Inflammatory macrophage (primary cell): Measurements from ENCODE around the gene GAGE13.
"Not testable (repeated sequence)": the region's sequence is repeated elsewhere in the genome, so short reads cannot be mapped to it uniquely, and the experiment has no call there.

Source experiments
- DNase-seq, 2 donors: peaks; one replicate each; pipeline ENCODE4 v3.0.0-alpha.2; 2020 to 2022

GAGE13 gene

DNA sequence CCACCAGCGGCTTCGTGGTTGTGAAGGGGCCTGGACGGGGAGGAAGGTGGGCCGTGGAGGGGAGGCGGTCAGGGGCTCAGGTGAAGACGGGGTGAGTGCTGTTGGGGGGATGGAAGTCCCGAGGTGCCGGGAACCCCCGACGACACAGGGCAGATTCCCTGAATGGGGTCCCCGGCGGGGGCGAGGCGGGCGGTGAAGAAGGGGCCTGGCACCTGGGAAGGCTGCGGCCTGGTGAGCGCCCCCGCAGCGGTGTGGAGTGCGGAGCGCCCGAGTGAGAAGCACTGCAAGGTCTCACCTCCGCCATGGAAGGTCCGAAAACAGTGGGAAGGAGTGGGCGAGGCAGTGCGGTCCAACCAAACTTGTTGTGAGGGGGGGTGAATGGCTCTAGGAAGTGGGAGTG lies 459 bp downstream of the GAGE13 start:
- not testable (repeated sequence) for DNase-seq

DNA sequence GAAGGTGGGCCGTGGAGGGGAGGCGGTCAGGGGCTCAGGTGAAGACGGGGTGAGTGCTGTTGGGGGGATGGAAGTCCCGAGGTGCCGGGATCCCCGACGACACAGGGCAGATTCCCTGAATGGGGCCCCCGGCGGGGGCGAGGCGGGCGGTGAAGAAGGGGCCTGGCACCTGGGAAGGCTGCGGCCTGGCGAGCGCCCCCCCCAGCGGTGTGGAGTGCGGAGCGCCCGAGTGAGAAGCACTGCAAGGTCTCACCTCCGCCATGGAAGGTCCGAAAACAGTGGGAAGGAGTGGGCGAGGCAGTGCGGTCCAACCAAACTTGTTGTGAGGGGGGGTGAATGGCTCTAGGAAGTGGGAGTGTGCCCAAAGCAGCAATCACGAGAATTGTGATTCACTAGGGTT lies 10.1 kb downstream of the GAGE13 start:
- DNase-seq = not testable (repeated sequence)

DNA sequence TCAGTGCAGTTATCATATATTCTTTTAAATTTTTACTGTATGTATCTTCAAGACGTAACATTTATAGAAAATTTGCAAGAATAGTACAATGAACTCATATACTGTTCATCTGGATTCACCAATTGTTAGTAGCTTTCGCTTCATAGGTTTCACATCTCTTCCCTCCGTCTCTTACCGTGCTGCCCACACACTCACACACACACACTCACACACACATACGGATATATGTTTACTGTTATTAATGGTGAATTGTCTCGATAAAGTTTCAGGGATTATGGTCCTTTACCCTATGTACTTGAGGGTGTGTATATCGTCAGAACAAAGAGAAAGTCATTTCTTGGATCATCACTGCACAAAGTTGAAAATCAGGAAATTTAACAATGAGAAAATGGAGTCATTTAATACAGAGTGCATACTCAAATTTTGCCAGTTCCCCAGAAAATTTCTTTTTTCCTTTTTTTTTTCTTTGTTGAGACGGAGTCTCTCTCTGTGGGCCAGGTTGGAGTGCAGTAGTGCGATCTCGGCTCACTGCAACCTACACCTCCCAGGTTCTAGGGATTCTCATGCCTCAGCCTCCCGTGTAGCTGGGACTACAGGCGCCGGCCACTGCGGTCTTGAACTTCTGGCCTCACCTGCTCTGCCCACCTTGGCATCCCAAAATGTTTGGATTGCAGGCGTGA lies 13.3 kb downstream of the GAGE13 start:
- not testable (repeated sequence) for DNase-seq

DNA sequence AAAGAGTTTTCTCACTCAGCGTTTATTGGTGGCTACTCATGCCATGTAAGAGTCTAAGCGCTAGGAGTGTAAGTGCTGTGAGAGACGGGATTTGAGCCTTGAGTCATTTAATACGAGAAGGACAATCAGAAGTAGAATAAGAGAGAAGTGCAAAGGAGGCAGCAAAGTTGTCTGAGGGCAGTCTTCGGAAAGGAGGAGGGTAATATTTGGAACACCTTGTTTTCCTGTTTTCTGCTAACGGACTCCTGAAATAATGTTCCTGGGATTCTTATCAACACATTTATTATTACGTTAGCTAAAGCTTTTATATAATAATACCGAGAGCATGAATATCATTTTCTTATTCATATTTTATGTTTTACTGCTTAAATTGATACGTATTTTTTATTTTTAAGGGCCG lies 14.0 kb downstream of the GAGE13 start:
- not testable (repeated sequence) for DNase-seq

DNA sequence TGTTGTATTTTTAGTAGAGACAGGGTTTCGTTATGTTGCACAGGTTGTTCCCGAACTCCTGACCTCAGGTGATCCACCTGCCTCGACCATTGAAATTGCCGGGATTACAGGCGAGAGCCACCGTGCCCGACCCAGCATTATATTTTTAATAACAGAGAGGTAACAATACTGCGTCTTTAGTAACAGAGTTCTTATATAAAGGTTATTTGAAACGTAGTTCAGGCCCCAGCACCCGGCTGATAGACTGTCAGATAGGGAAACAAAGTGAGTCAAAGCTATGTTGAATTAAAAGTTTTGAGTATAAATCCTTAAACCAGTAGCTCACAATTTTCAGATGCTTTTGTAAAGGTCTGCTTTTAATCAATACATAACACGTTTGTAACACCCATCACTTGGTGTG lies 14.8 kb downstream of the GAGE13 start:
- not testable (repeated sequence) for DNase-seq
